Measurements from ENCODE around the gene SDK1. TPM values are rescaled to one million over a fixed set of nuclear protein-coding genes. Genes with fewer than 3 reads are reported as not detected.

The SDK1 gene
- under 1 TPM; 0.03 to 0.05 TPM for total RNA-seq

DNA sequence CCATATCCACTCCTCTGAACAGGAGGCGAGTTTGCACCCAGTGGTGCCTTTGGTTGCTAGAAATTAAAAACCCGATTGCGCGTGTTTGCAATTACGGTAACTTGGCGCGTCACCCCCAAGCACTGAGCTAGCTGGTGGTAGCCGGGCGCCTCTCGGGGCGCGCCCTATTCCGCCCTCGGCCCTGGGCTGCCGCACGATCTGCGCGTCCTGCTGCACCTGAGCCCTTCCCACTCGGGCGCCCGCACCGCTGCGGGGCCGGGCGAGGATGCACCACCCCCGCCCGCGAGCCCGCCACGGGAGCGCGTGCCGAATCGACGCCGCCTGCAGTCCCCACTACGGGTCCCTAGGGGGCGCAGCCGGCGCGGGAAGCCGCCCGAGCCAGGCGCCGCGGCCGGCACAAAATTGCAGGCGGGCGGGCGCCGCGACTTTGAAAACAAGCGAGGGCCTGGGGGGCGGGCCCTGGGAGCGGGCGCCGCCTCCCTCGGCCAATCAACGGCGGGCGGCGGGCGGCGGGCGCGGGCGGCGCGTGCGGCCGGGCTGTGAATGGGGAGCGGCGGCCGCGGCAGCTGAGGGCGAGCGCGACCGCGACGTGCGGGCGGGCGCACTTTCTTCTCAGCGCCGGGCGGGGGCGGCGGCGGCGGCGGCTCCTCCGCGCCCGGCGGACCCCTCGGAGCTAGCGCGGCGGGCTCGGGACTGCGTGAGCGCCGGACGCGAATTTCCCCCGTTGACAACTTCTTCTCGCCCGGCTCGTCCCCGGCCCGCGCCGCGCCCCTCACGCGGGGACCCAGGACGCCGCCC is at the start of gene SDK1:
Gene SDK1, plus strand, starts transcription at position 602 of the 798 bp plus-strand sequence. CDS start 335 bp downstream, outside the sequence.
- peak within 1 kb of the TSS; percentile 70 for H3K4me3 Mint-ChIP-seq
- DNase-seq (peak; percentile 90), ATAC-seq (peak; percentile 90)
- POLR2A ChIA-PET, result no interaction called here
- H3K27ac Mint-ChIP-seq, result no peak within 1 kb of the TSS
- H3K9me3 Mint-ChIP-seq (ENCODE audit: insufficient read depth), result no peaks in the 10 kb centered on the region
- H3K27me3 Mint-ChIP-seq (ENCODE audit: low read depth), result peaks cover 42% of the 10 kb centered on the region
- CTCF ChIA-PET, result interaction anchor here (0.7 to 4.0 kb wide), 8 partner anchors 9 to 436 kb away, joined by 3 to 13 read pairs (median 4); no protein-coding TSS in a partner anchor
- H3K36me3 Mint-ChIP-seq (ENCODE audit: low read depth), result no peaks in the 10 kb centered on the region
- H3K4me1 Mint-ChIP-seq (ENCODE audit: low read depth), result peaks cover 7% of the 10 kb centered on the region

DNA sequence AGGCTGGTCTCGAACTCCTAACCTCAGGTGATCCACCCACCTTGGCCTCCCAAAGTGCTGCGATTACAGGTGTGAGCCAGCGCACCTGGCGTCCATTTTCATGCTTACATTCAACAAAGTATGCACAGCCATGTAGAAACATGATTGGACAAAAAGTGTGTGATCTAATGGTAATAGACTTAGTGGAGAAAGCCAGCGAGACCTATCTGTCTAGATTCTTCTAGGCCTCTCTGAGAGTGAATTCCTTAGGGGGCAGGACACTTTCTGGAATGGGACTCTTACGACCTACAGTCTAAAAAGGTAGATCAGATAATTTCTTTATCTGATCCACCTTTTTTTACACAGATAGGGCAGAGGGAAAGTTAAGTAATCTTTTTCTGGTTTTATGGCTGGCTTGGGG is 46.3 kb upstream of the SDK1 start:
- H3K4me3 Mint-ChIP-seq, result no peak overlapping the region
- no peaks in the 10 kb centered on the region for H3K36me3 Mint-ChIP-seq (ENCODE audit: low read depth)
- ChIA-PET CTCF (no interaction called here), POLR2A (no interaction called here)
- no peak overlapping the region for H3K27ac Mint-ChIP-seq
- no peaks in the 10 kb centered on the region for H3K9me3 Mint-ChIP-seq (ENCODE audit: insufficient read depth)
- peaks cover 12% of the 10 kb centered on the region for H3K27me3 Mint-ChIP-seq (ENCODE audit: low read depth)
- DNase-seq (no peak), ATAC-seq (no peak)
- no peaks in the 10 kb centered on the region for H3K4me1 Mint-ChIP-seq (ENCODE audit: low read depth)

DNA sequence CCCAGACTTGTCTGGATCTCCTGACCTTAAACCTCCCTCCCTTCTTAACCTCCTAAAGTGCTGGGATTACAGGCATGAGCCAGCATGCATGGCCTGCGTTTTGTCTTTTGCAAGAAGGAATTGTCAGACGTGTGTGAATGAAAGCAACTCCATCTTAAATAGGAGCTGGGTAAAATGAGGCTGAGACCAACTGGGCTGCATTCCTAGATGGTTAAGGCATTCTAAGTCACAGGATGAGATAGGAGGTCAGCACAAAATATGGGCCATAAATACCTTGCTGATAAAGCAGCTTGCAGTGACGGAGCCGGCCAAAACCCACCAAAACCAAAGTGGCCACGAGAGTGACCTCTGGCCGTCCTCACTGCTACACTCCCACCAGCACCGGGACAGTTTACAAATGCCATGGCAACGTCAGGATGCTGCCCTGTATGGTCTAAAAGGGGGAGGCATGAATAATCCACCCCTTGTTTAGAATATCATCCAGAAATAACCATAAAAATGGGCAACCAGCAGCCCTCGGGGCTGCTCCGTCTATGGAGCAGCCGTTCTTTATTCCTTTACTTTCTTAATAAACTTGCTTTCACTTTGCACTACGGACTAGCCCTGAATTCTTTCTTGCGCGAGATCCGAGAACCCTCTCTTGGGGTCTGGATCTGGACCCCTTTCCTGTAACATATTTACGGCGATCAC is 41.2 kb upstream of the SDK1 start:
- H3K27ac Mint-ChIP-seq, result no peak overlapping the region
- H3K27me3 Mint-ChIP-seq (ENCODE audit: low read depth), result peaks cover 18% of the 10 kb centered on the region
- H3K36me3 Mint-ChIP-seq (ENCODE audit: low read depth), result no peaks in the 10 kb centered on the region
- DNase-seq, result no peak
- H3K4me1 Mint-ChIP-seq (ENCODE audit: low read depth), result no peaks in the 10 kb centered on the region
- ATAC-seq, result no peak
- no peaks in the 10 kb centered on the region for H3K9me3 Mint-ChIP-seq (ENCODE audit: insufficient read depth)
- ChIA-PET POLR2A (no interaction called here), CTCF (no interaction called here)
- H3K4me3 Mint-ChIP-seq, result peak overlapping the region; percentile 13

GRCh38 chr7:3260401-3260715 is 40.7 kb upstream of the SDK1 start:
- CTCF ChIA-PET, result no interaction called here
- no peak for ATAC-seq
- H3K4me3 Mint-ChIP-seq, result peak overlapping the region; percentile 13

GRCh38 chr7:3264693-3265339 is 36.2 kb upstream of the SDK1 start:
- POLR2A ChIA-PET, result no interaction called here
- Mint-ChIP-seq H3K4me1 (ENCODE audit: low read depth) (no peaks in the 10 kb centered on the region), H3K27me3 (ENCODE audit: low read depth) (peaks cover 21% of the 10 kb centered on the region), H3K36me3 (ENCODE audit: low read depth) (no peaks in the 10 kb centered on the region), H3K27ac (no peak overlapping the region), H3K4me3 (no peak overlapping the region), H3K9me3 (ENCODE audit: insufficient read depth) (no peaks in the 10 kb centered on the region)
- DNase-seq (no peak), ATAC-seq (no peak)
- CTCF ChIA-PET, result no interaction called here

More at GRCh38 chr7:3260401-3260715, 40.7 kb upstream of the SDK1 start:
- POLR2A ChIA-PET, result no interaction called here
- Mint-ChIP-seq H3K9me3 (ENCODE audit: insufficient read depth) (no peaks in the 10 kb centered on the region), H3K27ac (no peak overlapping the region), H3K36me3 (ENCODE audit: low read depth) (no peaks in the 10 kb centered on the region), H3K27me3 (ENCODE audit: low read depth) (peaks cover 21% of the 10 kb centered on the region), H3K4me1 (ENCODE audit: low read depth) (no peaks in the 10 kb centered on the region)
- DNase-seq, result no peak

DNA sequence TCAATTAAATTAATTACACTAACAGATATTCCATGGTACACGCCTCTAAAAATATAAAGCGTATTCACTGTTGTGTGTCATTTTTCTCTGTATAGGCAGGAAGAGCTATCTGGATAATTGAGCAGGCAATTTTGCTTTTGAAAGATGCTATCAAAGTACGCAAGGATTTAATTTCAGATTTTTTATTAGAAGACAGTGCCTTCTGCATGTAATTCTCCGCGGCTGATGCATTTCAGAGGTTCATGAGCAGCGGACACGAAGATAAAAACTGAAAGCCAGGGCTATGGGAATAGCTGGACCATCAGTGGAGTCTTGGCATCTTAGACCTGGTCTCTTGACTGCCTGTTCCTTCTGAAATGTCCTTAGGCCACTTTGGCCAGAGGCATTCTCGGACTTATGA is 35.7 kb upstream of the SDK1 start:
- Mint-ChIP-seq H3K36me3 (ENCODE audit: low read depth) (no peaks in the 10 kb centered on the region), H3K4me3 (no peak overlapping the region), H3K4me1 (ENCODE audit: low read depth) (no peaks in the 10 kb centered on the region), H3K27me3 (ENCODE audit: low read depth) (peaks cover 21% of the 10 kb centered on the region), H3K27ac (no peak overlapping the region), H3K9me3 (ENCODE audit: insufficient read depth) (no peaks in the 10 kb centered on the region)
- POLR2A ChIA-PET, result no interaction called here
- ATAC-seq (no peak), DNase-seq (no peak)
- CTCF ChIA-PET, result interaction anchor here (1.4 kb wide), 1 partner anchor 45 kb away, joined by 3 read pairs; no protein-coding TSS in a partner anchor

- ChIA-PET CTCF (interaction anchor here (1.4 kb wide), 1 partner anchor 44 kb away, joined by 3 read pairs; no protein-coding TSS in a partner anchor), POLR2A (interaction anchor here (0.6 kb wide), 1 partner anchor 42 kb away, joined by 4 read pairs; no protein-coding TSS in a partner anchor)
- ATAC-seq (no peak), DNase-seq (no peak)
- peaks cover 19% of the 10 kb centered on the region for H3K27me3 Mint-ChIP-seq (ENCODE audit: low read depth)
- no peak overlapping the region for H3K4me3 Mint-ChIP-seq
- H3K27ac Mint-ChIP-seq, result no peak overlapping the region
- no peaks in the 10 kb centered on the region for H3K4me1 Mint-ChIP-seq (ENCODE audit: low read depth)
- H3K9me3 Mint-ChIP-seq (ENCODE audit: insufficient read depth), result no peaks in the 10 kb centered on the region
- H3K36me3 Mint-ChIP-seq (ENCODE audit: low read depth), result no peaks in the 10 kb centered on the region
These were observed 34.8 kb upstream of the SDK1 start for GRCh38 chr7:3266240-3266639.

DNA sequence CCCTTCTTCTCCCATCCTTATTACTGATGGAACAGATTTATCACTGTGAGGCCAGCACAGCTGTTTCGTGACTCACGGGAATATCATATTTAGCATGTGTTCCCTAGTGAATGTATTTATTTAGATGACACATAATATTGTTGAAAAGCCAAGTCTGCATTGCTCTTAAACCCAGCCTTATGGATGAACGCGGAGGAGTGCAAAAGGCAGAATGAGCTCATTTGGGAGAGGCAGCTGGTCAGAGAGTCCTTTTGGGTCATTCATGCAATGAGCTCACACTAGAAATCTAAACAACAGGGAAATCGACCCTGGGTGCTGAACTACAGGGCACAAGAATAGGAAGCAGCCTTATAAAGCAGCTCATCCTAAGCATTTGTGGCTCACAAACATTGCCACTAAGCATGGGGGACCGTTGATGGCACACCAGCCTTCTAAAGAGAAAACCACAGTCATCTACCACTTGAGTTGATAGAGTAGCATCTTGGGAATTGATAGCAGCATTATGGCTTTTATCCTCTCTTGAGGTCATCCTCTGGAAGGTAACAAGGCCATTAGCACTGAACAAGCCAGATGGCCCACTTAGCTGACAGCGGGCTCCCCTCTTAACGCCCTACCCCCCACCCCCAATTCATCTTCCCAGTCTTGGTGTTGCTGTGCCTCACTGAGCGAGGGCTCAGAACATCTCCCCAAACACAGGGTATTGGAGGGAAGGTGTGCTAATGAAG is 32.9 kb upstream of the SDK1 start:
- H3K9me3 Mint-ChIP-seq (ENCODE audit: insufficient read depth), result no peaks in the 10 kb centered on the region
- H3K36me3 Mint-ChIP-seq (ENCODE audit: low read depth), result no peaks in the 10 kb centered on the region
- no peaks in the 10 kb centered on the region for H3K4me1 Mint-ChIP-seq (ENCODE audit: low read depth)
- ChIA-PET POLR2A (no interaction called here), CTCF (interaction anchor here (0.7 kb wide), 1 partner anchor 1521 kb away, joined by 4 read pairs; no protein-coding TSS in a partner anchor)
- peaks cover 14% of the 10 kb centered on the region for H3K27me3 Mint-ChIP-seq (ENCODE audit: low read depth)
- H3K27ac Mint-ChIP-seq, result no peak overlapping the region
- no peak overlapping the region for H3K4me3 Mint-ChIP-seq
- ATAC-seq (no peak), DNase-seq (no peak)

GRCh38 chr7:3270362-3270761 is 30.7 kb upstream of the SDK1 start:
- Mint-ChIP-seq H3K27ac (no peak overlapping the region), H3K4me1 (ENCODE audit: low read depth) (no peaks in the 10 kb centered on the region), H3K9me3 (ENCODE audit: insufficient read depth) (no peaks in the 10 kb centered on the region), H3K36me3 (ENCODE audit: low read depth) (no peaks in the 10 kb centered on the region), H3K27me3 (ENCODE audit: low read depth) (no peaks in the 10 kb centered on the region), H3K4me3 (no peak overlapping the region)
- ATAC-seq (no peak), DNase-seq (no peak)
- CTCF ChIA-PET, result no interaction called here
- POLR2A ChIA-PET, result no interaction called here

DNA sequence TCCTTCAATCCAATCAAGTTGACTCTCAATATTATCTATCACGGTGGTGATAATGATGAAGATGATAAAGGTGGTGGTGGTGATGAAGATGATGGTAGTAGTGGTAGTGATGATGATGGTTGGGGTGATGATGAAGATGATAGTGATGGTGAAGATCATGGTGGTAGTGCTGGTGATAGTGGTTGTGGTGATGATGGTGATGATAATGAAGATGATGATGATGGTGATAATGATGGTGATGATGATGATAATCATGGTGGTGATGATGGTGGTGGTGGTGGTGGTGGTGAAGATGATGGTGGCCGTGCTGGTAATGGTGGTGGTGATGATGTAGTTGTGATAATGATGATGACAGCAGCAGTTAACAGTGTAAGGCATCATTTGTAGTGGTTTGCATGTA is 29.8 kb upstream of the SDK1 start:
- H3K27ac Mint-ChIP-seq, result no peak overlapping the region
- ATAC-seq, result no peak
- POLR2A ChIA-PET, result no interaction called here

GRCh38 chr7:3272691-3273141 is 28.3 kb upstream of the SDK1 start:
- H3K27me3 Mint-ChIP-seq (ENCODE audit: low read depth), result no peaks in the 10 kb centered on the region
- H3K4me3 Mint-ChIP-seq, result no peak overlapping the region
- no peaks in the 10 kb centered on the region for H3K4me1 Mint-ChIP-seq (ENCODE audit: low read depth)
- ChIA-PET POLR2A (no interaction called here), CTCF (no interaction called here)
- H3K27ac Mint-ChIP-seq, result no peak overlapping the region
- DNase-seq, result no peak
- no peaks in the 10 kb centered on the region for H3K9me3 Mint-ChIP-seq (ENCODE audit: insufficient read depth)
- H3K36me3 Mint-ChIP-seq (ENCODE audit: low read depth), result no peaks in the 10 kb centered on the region
- no peak for ATAC-seq

More for the DNA sequence above, 29.8 kb upstream of the SDK1 start:
- Mint-ChIP-seq H3K4me1 (ENCODE audit: low read depth) (no peaks in the 10 kb centered on the region), H3K36me3 (ENCODE audit: low read depth) (no peaks in the 10 kb centered on the region), H3K9me3 (ENCODE audit: insufficient read depth) (no peaks in the 10 kb centered on the region), H3K4me3 (no peak overlapping the region), H3K27me3 (ENCODE audit: low read depth) (no peaks in the 10 kb centered on the region)
- CTCF ChIA-PET, result no interaction called here
- no peak for DNase-seq

All from activated CD8-positive, alpha-beta T cell treated with anti-CD3 and anti-CD28 coated beads, Interleukin-2, amount 10 ng/mL, durations not matched to agents 7 days and 5 days (primary cell).